ENCODE data around the gene ANKEF1.

DNA sequence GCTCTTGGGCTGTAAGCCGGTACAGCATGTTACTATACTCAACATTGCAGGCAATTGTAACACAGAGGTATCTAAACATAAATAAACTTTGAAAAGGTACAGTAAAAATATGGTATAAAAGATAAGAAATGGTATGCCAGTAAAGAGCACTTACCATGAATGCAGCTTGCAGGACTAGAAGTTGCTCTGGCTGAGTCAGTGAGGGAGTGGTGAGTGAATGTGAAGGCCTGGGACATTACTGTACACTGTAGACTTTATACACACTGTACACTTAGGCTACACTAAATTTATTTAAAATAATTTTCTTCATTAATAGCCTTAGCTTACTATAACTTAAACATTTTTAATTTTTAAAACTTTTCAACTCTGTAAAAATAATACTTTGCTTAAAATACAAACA lies 37.8 kb upstream of the ANKEF1 start:
- TF ChIP-seq, protein P1, sequence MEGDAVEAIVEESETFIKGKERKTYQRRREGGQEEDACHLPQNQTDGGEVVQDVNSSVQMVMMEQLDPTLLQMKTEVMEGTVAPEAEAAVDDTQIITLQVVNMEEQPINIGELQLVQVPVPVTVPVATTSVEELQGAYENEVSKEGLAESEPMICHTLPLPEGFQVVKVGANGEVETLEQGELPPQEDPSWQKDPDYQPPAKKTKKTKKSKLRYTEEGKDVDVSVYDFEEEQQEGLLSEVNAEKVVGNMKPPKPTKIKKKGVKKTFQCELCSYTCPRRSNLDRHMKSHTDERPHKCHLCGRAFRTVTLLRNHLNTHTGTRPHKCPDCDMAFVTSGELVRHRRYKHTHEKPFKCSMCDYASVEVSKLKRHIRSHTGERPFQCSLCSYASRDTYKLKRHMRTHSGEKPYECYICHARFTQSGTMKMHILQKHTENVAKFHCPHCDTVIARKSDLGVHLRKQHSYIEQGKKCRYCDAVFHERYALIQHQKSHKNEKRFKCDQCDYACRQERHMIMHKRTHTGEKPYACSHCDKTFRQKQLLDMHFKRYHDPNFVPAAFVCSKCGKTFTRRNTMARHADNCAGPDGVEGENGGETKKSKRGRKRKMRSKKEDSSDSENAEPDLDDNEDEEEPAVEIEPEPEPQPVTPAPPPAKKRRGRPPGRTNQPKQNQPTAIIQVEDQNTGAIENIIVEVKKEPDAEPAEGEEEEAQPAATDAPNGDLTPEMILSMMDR (IDR thresholded peaks at IDR 0.05) = no peak
- TF ChIP-seq ZFX (IDR thresholded peaks at IDR 0.05; ENCODE audit: borderline replicate concordance) = no peak

Measured in 22Rv1 (cell line).